ENCODE data around the gene LPAR3.

DNA sequence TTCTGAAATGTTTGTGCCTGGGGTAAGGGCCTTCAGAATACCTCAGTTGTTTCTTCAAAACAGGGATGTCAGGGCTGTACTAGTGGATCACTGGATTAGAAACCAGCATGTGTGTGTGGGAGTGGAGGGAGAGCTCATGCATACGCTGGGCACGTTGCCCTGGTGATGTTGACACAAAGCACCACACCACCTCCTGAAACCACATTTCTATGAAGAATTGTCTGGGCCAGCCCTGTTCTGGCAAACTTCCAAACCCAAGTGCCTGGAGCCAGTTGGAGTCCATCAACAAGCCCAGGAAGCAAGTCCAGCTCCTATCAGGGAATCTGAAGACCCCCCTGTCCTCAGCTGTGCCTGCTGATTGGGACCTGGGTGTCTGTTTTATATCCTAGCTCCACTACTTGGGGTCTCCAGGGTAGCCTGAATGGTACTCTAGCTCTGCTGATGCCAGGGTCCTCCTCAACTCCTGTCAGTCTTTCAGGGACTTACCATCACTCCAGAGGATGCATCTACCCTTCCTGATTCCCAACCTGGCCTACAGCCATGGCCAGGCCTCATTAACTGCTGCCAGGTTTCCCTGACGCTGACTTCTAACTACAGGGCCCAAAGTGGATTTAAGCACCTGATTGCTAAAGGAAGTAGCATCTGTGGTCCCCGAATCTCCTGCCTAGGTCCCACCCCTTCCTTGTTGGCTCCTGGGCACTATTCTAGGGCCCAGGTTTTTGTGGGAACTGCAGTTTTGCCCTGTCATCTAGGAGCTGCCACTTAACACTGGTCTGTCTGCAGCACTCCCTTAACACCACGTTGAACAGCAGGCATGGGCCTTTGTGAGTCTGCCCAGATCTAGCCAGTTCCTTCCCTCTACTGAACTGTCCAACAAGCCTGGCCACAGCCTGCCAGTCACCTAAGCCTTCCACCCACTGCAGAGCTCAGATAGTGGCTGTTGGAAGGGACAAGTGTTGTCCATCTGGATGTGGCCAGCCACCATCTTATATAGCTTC is 45.5 kb downstream of the LPAR3 start:
- TF ChIP-seq, protein P1, sequence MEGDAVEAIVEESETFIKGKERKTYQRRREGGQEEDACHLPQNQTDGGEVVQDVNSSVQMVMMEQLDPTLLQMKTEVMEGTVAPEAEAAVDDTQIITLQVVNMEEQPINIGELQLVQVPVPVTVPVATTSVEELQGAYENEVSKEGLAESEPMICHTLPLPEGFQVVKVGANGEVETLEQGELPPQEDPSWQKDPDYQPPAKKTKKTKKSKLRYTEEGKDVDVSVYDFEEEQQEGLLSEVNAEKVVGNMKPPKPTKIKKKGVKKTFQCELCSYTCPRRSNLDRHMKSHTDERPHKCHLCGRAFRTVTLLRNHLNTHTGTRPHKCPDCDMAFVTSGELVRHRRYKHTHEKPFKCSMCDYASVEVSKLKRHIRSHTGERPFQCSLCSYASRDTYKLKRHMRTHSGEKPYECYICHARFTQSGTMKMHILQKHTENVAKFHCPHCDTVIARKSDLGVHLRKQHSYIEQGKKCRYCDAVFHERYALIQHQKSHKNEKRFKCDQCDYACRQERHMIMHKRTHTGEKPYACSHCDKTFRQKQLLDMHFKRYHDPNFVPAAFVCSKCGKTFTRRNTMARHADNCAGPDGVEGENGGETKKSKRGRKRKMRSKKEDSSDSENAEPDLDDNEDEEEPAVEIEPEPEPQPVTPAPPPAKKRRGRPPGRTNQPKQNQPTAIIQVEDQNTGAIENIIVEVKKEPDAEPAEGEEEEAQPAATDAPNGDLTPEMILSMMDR (conservative IDR thresholded peaks at IDR 0.05), result no peak
- TF ChIP-seq EZH2 (IDR thresholded peaks at IDR 0.05; ENCODE audit: low read depth), result no peak

Data from PC-9 (cell line).